ENCODE data around the gene PARD3. TPM values are rescaled to one million over a fixed set of nuclear protein-coding genes. Genes with fewer than 3 reads are reported as not detected.

PARD3 gene
- total and polyA plus RNA-seq, 2 donors (not counting 3 experiments of a cell fraction or from before 2014, with no cell fraction given), result 7.3 to 24.1 TPM

- POLR2A ChIA-PET, result no interaction called here
Observed at GRCh38 chr10:34157501-34157900, 657.6 kb downstream of the PARD3 start.

More at GRCh38 chr10:34157501-34157900, 657.6 kb downstream of the PARD3 start:
- H2AFZ ChIP-seq (ENCODE audit: low read depth, low read length), result no peak overlapping the region
- H3K9ac ChIP-seq (replicated peaks; ENCODE audit: extremely low read depth, insufficient read depth, low read length), result no peak overlapping the region
- FAIRE-seq (no peak), DNase-seq (ENCODE audit: low read depth, low spot score) (no peak)
- H4K20me1 ChIP-seq (replicated peaks; ENCODE audit: control insufficient read depth, extremely low read depth, insufficient read depth, low read length), result no peaks in the 10 kb centered on the region
- no peak overlapping the region for H3K4me2 ChIP-seq (ENCODE audit: insufficient read depth, low read length)
- no TSS peak for BruUV-seq (replicated peaks)
- no peaks in the 10 kb centered on the region for H3K9me1 ChIP-seq (replicated peaks; ENCODE audit: control insufficient read depth, extremely low read depth, insufficient read depth, low read length)
- TF ChIP-seq JUN (IDR thresholded peaks at IDR 0.05; ENCODE audit: borderline replicate concordance, insufficient read depth, insufficient read length, low read depth) (no peak), EZH2 (IDR thresholded peaks at IDR 0.05; ENCODE audit: borderline replicate concordance, low read depth, low read length, severe bottlenecking) (no peak), CTCF (IDR thresholded peaks at IDR 0.05; ENCODE audit: extremely low read depth in 1 of 2, insufficient read depth in 1 of 2, low read depth in 1 of 2, low read length in 2 of 2) (no peak)
- H3K27me3 ChIP-seq (ENCODE audit: control insufficient read depth in 2 of 2, insufficient read depth in 2 of 2, low read length in 2 of 2), result no peaks in the 10 kb centered on the region
- CTCF ChIA-PET, result no interaction called here
- no peaks in the 10 kb centered on the region for H3K79me2 ChIP-seq (ENCODE audit: control insufficient read depth, insufficient read depth, low read length)
- H3K4me1 ChIP-seq (ENCODE audit: control insufficient read depth, extremely low read depth, insufficient read depth, low read length), result no peaks in the 10 kb centered on the region
- intact Hi-C loops (cut with micrococcal nuclease) (no loop called here), dilution Hi-C loops (cut with MboI; ENCODE audit: extremely low pct_ligation_motif_present, low sequenced_read_pairs) (no loop called here)
- no peak overlapping the region for H3K4me3 ChIP-seq (replicated peaks in 1 of 3; ENCODE audit: insufficient read depth in 1 of 3, low read depth in 1 of 3, low read length in 3 of 3)
- no peaks in the 10 kb centered on the region for H3K36me3 ChIP-seq (ENCODE audit: control insufficient read depth in 2 of 2, extremely low read depth in 1 of 2, insufficient read depth in 2 of 2, low read length in 2 of 2)
- no peaks in the 10 kb centered on the region for H3K9me3 ChIP-seq (replicated peaks; ENCODE audit: control insufficient read depth, insufficient read depth, low read length)
- no peak overlapping the region for H3K27ac ChIP-seq (ENCODE audit: insufficient read depth, low read depth, low read length)
